GM10248 (cell line): ENCODE data around the gene DPM1.
A peak's percentile ranks its signal among the peaks of the same experiment; 100 is the strongest.

ENCODE experiments used
- CTCF ChIA-PET: fragments of 300-600 bp; sonication (Branson Sonifier 250); formaldehyde crosslinking; extraction: SDS; loops from one replicate; lab custom pipeline; 2021; ENCODE audit warnings: antibody characterized with exemption; lab: Yijun Ruan, JAX
- POLR2A ChIA-PET: fragments of 350-650 bp; sonication (Branson Sonifier 250); formaldehyde crosslinking; extraction: SDS; loops from one replicate; lab custom pipeline; 2020; ENCODE audit warnings: antibody characterized with exemption; lab: Yijun Ruan, JAX
- DNase-seq: peaks from one replicate; pipeline ENCODE4 v3.0.0; 2012; ENCODE audit errors: extremely low spot score
- CTCF ChIP-seq: IDR thresholded peaks from 2 replicates; pipeline ENCODE4 v1.5.1; 2012; ENCODE audit warnings: mild to moderate bottlenecking, low read depth; ENCODE audit errors: extremely low read depth, missing control alignments, control extremely low read depth

Gene DPM1

GRCh38 chr20:50918403-50918802, 39.9 kb downstream of the DPM1 start:
- ChIA-PET POLR2A (no interaction called here), CTCF (interaction anchor here (1.1 to 4.1 kb wide), 3 partner anchors 12 to 128 kb away, joined by 4 to 65 read pairs (median 19); partner anchors contain the start of genes ADNP and BCAS4)
- TF ChIP-seq CTCF, result no peak
- DNase-seq, result no peak

- CTCF ChIA-PET, result interaction anchor here (1.2 to 11.1 kb wide), 4 partner anchors 10 to 126 kb away, joined by 3 to 191 read pairs (median 13); partner anchors contain the start of genes ADNP and BCAS4
- POLR2A ChIA-PET, result interaction anchor here (1.2 kb wide), 1 partner anchor 15 kb away, joined by 5 read pairs; the partner anchor contains the start of gene ADNP
These were observed 41.4 kb downstream of the DPM1 start for GRCh38 chr20:50916934-50917333.

GRCh38 chr20:50916257-50916656, 42.1 kb downstream of the DPM1 start:
- ChIA-PET CTCF (interaction anchor here (1.2 to 11.1 kb wide), 4 partner anchors 11 to 125 kb away, joined by 3 to 191 read pairs (median 13); partner anchors contain the start of genes ADNP and BCAS4), POLR2A (interaction anchor here (1.2 kb wide), 1 partner anchor 15 kb away, joined by 5 read pairs; the partner anchor contains the start of gene ADNP)
- TF ChIP-seq CTCF, result no peak
- no peak for DNase-seq

More at GRCh38 chr20:50916934-50917333, 41.4 kb downstream of the DPM1 start:
- no peak for DNase-seq
- no peak for TF ChIP-seq CTCF

GRCh38 chr20:50915424-50915823, 42.9 kb downstream of the DPM1 start:
- ChIA-PET CTCF (interaction anchor here (0.8 to 11.1 kb wide), 4 partner anchors 12 to 125 kb away, joined by 3 to 191 read pairs (median 12); partner anchors contain the start of genes ADNP and BCAS4), POLR2A (no interaction called here)
- DNase-seq, result no peak

GRCh38 chr20:50913690-50914375, 44.5 kb downstream of the DPM1 start:
- POLR2A ChIA-PET, result no interaction called here
- CTCF ChIA-PET, result interaction anchor here (1.5 to 11.1 kb wide), 4 partner anchors 10 to 123 kb away, joined by 3 to 191 read pairs (median 12); partner anchors contain the start of genes ADNP and BCAS4
- no peak for TF ChIP-seq CTCF
- DNase-seq, result no peak

More at GRCh38 chr20:50915424-50915823, 42.9 kb downstream of the DPM1 start:
- no peak for TF ChIP-seq CTCF

GRCh38 chr20:50911716-50912115, 46.6 kb downstream of the DPM1 start:
- CTCF ChIA-PET, result interaction anchor here (1.4 to 11.1 kb wide), 6 partner anchors 9 to 118 kb away, joined by 3 to 191 read pairs (median 4); partner anchors contain the start of genes ADNP and BCAS4
- POLR2A ChIA-PET, result interaction anchor here (0.6 to 0.8 kb wide), 3 partner anchors 9 to 95 kb away, joined by 3 to 12 read pairs (median 4); no protein-coding TSS in a partner anchor
- TF ChIP-seq CTCF, result no peak
- DNase-seq, result peak; percentile 47
